GM19328 (cell line): ENCODE results near the gene SPHK1.

ENCODE experiments used
- ATAC-seq: cut with Tn5 transposase; IDR thresholded peaks from one replicate; pipeline ENCODE4 v1.9.1; 2021; ENCODE audit warnings: mild to moderate bottlenecking, moderate library complexity; ENCODE audit not compliant: unreplicated experiment

Gene SPHK1

DNA sequence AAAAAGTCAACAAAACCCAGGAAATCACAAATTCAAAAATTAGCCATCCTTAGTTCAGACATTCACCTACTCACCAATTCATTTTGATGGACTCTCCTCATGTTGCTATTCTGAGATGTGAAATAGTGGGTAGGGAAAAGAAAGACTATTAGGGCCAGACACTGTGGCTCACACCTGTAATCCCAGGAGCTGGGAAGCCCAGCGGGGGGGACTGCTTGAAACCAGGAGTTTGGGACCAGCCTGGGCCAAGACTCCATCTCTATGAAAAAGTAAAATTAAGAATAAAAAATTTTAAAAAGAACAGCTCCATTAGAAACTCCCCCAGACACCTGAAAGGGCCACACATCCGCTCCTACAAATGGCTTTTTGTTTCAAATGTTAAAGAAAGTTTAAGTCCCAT lies 47.1 kb downstream of the SPHK1 start:
- ATAC-seq: no peak

GRCh38 chr17:76432004-76432403 lies 47.6 kb downstream of the SPHK1 start:
- no peak for ATAC-seq

DNA sequence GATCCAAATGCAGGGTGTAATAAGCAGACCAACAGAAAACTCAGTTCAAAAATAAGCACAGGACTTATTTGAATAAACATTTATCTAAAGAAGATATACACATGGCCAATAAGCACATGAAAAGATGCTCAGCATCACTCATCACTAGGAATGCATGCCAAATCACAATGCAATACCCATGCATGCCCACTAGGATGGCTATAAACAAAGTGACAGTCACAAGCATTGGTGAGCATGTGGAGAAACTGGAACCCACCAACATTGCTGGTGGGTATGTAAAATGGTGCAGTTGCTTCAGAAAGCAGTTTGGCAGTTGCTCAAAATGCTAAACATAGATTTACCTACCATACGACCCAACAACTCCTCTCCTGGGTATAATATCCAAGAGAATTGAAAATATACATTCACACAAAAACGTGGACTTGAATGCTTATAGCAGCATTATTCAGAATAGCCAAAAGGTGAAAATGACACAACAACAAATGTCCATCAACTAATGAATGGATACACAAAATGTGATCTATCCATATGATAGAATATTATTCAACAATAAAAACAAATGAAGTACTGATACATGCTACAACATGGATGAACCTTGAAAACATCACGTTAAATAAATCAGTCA lies 48.4 kb downstream of the SPHK1 start:
- no peak for ATAC-seq

DNA sequence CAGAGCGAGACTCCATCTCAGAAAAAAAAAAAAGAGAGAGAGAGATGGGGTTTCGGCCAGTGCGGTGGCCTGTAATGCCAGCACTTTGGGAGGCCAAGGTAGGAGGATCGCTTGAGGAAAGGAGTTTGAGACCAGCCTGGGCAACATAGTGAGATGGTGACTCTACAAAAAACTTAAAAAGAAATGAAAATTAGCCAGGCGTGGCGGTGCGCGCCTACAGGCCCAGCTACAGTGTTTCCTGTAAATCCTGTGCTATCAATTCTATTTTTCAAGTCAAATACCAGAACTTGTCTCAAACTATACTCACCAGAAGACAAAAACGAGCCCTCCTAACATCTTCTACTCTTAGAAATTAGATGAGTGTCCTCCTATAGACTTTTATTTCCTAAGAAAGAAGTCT lies 49.3 kb downstream of the SPHK1 start:
- ATAC-seq: no peak

DNA sequence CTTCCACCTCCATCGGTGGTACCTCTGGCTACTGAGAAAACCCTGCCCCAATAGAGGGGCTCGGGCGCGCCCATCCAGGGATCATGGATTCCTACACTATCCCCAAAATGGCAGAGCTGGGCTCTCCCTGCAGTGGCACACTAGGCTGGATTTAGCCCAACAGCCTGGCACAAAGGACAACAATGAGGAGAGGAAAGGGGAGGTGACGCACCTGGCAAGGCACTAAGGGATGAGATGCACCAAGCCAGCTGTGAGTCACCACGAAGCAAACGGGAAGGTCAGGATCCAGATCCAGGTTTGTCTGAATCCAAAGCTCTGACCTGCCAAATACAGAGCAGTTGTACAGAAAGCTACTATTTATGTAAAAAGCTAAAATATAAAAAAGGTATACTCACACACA lies 50.5 kb downstream of the SPHK1 start:
- no peak for ATAC-seq

- ATAC-seq: no peak
Measured at GRCh38 chr17:76435751-76436150, 51.3 kb downstream of the SPHK1 start.
